Thoracic aorta (tissue), 2 donors: ENCODE measurements around the gene LCN2. TPM values are rescaled to one million over a fixed set of nuclear protein-coding genes. Genes with fewer than 3 reads are reported as not detected.

ENCODE experiments used
- ATAC-seq: fragments of 150-250 bp; one replicate; pipeline ENCODE4 v1.8.0; 2017; ENCODE audit warnings: low read depth; ENCODE audit not compliant: insufficient number of reproducible peaks, low FRiP score
- DNase-seq: peaks from one replicate; pipeline ENCODE4 v3.0.0-alpha.2; 2020; ENCODE audit warnings: low spot score
- H3K27ac ChIP-seq, 2 donors: fragments of 200-600 bp; sonication (generic); 1 replicate in 1 of 2; 2 replicates in 1 of 2; pipeline ENCODE4 v1.5.1; 2016; ENCODE audit warnings: mild to moderate bottlenecking in 2 of 2, moderate library complexity in 2 of 2
- H3K27me3 ChIP-seq: fragments of 200-600 bp; sonication (generic); replicated peaks from 2 replicates; pipeline ENCODE4 v1.6.0; 2016; ENCODE audit warnings: mild to moderate bottlenecking; ENCODE audit not compliant: insufficient read depth
- H3K36me3 ChIP-seq: fragments of 200-600 bp; sonication (generic); one replicate; pipeline ENCODE4 v1.5.1; 2016
- H3K4me1 ChIP-seq, 2 donors: fragments of 200-600 bp; sonication (generic); 1 replicate in 1 of 2; 2 replicates in 1 of 2; pipeline versions ENCODE4 v1.5.1 to v1.6.0; 2016; ENCODE audit warnings: low read depth in 2 of 2, mild to moderate bottlenecking in 1 of 2; ENCODE audit not compliant: control insufficient read depth in 1 of 2
- H3K4me3 ChIP-seq: fragments of 200-600 bp; sonication (generic); 2 replicates; pipeline ENCODE4 v1.5.1; 2016; ENCODE audit warnings: mild to moderate bottlenecking
- H3K9me3 ChIP-seq: fragments of 200-600 bp; sonication (generic); 2 replicates; pipeline ENCODE4 v1.5.1; 2016
- total RNA-seq, 2 donors: library from RNA; depleted of rRNA; stranded (reverse); fragments of >200 nt; gene quantifications; one replicate each; pipeline versions ENCODE4 v1.1.0 to v1.2.3, GENCODE V29; 2016
- TF ChIP-seq, protein P1 (sequence below): fragments of 200-600 bp; sonication (generic); IDR thresholded peaks from one replicate; pipeline ENCODE4 v1.5.1; 2019; ENCODE audit warnings: antibody characterized with exemption

The LCN2 gene
- total RNA-seq, 2 donors from 2014 or later, result not detected

DNA sequence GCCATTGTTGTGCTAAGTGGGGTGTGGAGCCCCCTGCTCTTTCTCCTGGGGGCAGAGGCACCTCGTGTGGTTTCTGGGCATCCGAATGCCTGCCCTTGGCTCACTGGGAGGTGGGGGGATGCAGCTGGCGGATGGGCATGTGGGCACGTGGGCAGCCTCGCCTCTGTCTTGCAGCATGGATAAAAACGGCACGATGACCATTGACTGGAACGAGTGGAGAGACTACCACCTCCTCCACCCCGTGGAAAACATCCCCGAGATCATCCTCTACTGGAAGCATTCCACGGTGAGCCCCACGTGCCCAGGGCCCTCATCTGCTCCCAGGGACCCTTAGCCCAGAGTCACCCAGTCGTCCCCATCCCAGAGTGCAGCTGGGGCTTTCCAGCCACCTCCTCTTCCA, 47.1 kb upstream of the LCN2 start:
- ATAC-seq (no peak), DNase-seq (no peak)
- TF ChIP-seq, protein P1, sequence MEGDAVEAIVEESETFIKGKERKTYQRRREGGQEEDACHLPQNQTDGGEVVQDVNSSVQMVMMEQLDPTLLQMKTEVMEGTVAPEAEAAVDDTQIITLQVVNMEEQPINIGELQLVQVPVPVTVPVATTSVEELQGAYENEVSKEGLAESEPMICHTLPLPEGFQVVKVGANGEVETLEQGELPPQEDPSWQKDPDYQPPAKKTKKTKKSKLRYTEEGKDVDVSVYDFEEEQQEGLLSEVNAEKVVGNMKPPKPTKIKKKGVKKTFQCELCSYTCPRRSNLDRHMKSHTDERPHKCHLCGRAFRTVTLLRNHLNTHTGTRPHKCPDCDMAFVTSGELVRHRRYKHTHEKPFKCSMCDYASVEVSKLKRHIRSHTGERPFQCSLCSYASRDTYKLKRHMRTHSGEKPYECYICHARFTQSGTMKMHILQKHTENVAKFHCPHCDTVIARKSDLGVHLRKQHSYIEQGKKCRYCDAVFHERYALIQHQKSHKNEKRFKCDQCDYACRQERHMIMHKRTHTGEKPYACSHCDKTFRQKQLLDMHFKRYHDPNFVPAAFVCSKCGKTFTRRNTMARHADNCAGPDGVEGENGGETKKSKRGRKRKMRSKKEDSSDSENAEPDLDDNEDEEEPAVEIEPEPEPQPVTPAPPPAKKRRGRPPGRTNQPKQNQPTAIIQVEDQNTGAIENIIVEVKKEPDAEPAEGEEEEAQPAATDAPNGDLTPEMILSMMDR, result no peak
- Histone ChIP-seq H3K4me3 (no peak overlapping the region), H3K4me1 (peaks cover 22 to 45% of the 10 kb centered on the region in 2 donors), H3K27ac (no peak overlapping the region), H3K27me3 (no peaks in the 10 kb centered on the region), H3K9me3 (no peaks in the 10 kb centered on the region), H3K36me3 (peaks cover 50% of the 10 kb centered on the region)

DNA sequence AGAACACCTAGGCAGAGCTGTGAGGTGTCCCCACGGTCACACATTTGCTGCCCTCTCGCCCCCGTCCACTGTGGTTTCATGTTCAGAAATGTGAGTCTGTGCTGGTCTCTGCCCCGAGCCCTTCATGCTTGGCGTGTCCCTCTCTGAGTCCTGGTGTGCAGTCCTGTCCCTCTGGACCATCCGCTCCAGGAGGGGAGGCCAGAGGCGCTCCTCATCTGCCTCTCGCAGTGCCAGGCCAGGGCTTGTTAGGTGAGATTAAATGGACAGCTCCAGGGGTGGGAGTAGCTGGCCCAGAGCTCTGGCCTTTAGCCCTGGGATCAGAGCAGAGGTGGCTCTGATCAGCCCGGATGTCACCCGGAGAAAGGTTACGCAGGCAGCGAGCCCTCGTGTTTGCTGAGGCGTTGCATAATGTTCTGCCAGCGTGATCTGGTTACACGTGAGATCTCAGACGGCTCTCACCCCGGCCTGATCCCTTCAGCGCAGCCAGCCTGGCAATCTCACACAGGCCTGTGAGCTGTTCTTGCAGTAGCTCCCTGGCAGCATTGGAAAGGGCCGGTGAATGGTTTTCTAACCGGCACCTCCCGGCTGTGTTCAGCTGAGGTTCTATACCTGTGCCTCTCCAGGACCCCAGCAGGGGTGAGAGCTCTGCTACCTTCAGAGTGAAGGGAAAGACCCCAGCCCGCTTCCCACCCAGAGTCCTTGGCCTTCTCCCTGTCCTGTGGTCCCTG, 46.2 kb upstream of the LCN2 start:
- H3K27me3 ChIP-seq, result no peaks in the 10 kb centered on the region
- peaks cover 19 to 37% of the 10 kb centered on the region in 2 donors for H3K4me1 ChIP-seq
- H3K27ac ChIP-seq, result no peak overlapping the region
- DNase-seq, result no peak
- TF ChIP-seq, protein P1, result no peak
- ATAC-seq, result no peak
- no peaks in the 10 kb centered on the region for H3K9me3 ChIP-seq
- H3K36me3 ChIP-seq, result peaks cover 58% of the 10 kb centered on the region
- no peak overlapping the region for H3K4me3 ChIP-seq

DNA sequence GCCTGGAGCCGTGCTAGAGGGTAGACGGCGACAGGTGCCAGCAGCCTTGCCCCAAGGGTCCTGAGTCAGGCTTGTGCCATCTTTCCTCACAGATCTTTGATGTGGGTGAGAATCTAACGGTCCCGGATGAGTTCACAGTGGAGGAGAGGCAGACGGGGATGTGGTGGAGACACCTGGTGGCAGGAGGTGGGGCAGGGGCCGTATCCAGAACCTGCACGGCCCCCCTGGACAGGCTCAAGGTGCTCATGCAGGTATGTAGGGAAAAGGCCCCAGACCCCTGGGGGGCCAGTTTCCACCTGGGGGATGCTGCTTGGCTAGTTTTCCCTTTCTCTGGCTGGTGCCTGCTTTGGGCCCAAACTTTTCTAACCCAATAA, 45.7 kb upstream of the LCN2 start:
- Histone ChIP-seq H3K4me3 (no peak overlapping the region), H3K36me3 (peaks cover 64% of the 10 kb centered on the region), H3K4me1 (peaks cover 19 to 36% of the 10 kb centered on the region in 2 donors), H3K27me3 (no peaks in the 10 kb centered on the region), H3K27ac (no peak overlapping the region), H3K9me3 (no peaks in the 10 kb centered on the region)
- no peak for DNase-seq
- no peak for ATAC-seq
- TF ChIP-seq, protein P1, result no peak

DNA sequence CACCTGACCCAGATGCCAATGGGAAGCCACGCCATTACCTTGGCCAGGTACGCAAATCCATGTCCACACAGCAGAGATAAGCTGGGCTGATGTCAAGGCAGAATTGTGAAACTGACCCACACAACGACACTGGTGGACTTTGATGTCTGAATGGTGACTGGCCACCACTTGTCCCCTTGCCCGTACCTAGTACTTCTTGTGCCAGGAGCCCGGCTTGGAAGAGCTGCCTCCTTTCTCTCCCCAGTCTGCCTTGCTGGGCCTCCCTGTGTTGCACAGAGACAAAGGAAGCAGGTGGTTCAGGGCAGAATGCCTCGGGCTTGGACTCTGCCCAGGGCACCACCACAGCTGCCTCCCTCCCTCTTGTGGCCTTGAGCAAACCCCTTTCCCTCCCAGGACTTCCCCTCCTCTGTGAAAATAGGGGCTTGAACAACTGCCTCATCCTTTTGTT, 45.1 kb upstream of the LCN2 start:
- Histone ChIP-seq H3K36me3 (peaks cover 64% of the 10 kb centered on the region), H3K9me3 (no peaks in the 10 kb centered on the region), H3K27me3 (no peaks in the 10 kb centered on the region), H3K27ac (no peak overlapping the region), H3K4me3 (no peak overlapping the region), H3K4me1 (peaks cover 17 to 30% of the 10 kb centered on the region in 2 donors)
- no peak for ATAC-seq
- TF ChIP-seq, protein P1, result no peak
- DNase-seq, result no peak

DNA sequence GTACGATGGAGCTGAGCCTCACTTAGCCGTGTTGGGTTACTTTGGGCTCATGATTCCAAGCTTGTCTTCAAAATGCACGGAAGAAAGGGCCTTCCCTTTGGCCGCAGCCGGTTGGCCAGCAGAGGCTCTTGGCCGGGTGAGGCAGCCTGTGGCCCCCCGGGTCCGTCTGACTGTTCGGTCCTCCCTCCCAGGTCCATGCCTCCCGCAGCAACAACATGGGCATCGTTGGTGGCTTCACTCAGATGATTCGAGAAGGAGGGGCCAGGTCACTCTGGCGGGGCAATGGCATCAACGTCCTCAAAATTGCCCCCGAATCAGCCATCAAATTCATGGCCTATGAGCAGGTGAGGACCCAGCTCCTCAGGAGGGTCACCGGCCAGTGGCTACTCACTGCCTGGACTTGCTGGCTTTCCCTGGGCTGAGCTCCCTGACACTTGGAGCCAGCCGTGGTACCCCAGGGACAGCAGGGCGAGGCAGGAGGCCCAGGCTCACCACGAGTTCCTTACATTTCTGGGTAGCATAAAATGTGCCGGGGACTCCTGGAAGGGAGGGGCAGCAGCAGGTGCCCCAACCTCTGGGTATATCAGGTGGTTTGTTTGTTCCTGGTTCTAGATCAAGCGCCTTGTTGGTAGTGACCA, 43.6 kb upstream of the LCN2 start:
- TF ChIP-seq, protein P1, result no peak
- no peak for DNase-seq
- Histone ChIP-seq H3K36me3 (peaks cover 64% of the 10 kb centered on the region), H3K4me1 (peaks cover 2 to 15% of the 10 kb centered on the region in 2 donors), H3K4me3 (no peak overlapping the region), H3K9me3 (no peaks in the 10 kb centered on the region), H3K27me3 (no peaks in the 10 kb centered on the region), H3K27ac (no peak overlapping the region)
- no peak for ATAC-seq
